ENCODE results near the gene TCP11X2.
"Not testable (repeated sequence)": the region's sequence is repeated elsewhere in the genome, so short reads cannot be mapped to it uniquely, and the experiment has no call there.

Gene TCP11X2

DNA sequence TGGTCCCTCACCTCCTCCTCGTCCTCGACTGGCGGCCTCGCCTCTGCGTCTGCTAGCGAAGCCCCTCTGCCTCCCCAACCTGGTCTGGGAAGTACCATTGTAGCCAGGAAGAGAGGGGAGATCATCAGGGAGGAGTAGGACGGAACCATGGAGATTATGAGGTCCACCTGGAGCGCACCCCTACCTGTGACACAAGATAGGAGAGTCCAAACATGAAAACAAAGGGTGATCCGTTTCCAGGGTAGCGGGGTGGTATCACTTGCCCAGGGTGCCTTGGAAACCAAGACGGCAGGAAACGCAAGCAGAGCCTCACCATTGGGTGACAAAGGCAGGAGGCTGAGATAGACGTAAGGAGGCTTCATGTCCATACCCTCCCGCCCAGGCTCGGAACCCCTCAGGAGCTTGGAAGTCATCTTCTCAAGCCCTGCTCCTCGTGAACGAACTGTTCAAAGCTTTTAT is at the start of gene TCP11X2:
TCP11X2 (minus strand) TSS at position 51 of the 459 bp plus-strand sequence.
- DNase-seq (ENCODE audit: low read depth in 2 of 2): not testable (repeated sequence)

DNA sequence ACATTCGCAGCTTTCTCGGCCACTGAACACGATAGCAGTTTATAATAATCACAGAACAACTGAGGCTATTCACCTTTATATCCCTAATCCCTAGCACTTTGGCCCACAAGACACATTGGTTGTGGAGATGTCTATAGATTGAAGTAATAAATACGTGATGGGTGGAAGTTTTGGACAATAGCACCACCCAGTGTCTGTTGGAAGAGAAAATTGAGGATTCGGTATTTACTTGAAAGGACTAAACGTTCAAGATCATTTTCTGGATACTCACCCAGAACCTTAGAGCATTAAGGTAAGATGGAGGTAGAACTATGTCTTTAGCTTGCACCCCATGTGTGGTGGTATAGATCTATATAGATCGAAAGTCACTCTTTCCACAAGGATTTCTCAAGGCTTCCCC is 45.7 kb upstream of the TCP11X2 start:
- no peak for DNase-seq (ENCODE audit: low read depth in 2 of 2)

DNA sequence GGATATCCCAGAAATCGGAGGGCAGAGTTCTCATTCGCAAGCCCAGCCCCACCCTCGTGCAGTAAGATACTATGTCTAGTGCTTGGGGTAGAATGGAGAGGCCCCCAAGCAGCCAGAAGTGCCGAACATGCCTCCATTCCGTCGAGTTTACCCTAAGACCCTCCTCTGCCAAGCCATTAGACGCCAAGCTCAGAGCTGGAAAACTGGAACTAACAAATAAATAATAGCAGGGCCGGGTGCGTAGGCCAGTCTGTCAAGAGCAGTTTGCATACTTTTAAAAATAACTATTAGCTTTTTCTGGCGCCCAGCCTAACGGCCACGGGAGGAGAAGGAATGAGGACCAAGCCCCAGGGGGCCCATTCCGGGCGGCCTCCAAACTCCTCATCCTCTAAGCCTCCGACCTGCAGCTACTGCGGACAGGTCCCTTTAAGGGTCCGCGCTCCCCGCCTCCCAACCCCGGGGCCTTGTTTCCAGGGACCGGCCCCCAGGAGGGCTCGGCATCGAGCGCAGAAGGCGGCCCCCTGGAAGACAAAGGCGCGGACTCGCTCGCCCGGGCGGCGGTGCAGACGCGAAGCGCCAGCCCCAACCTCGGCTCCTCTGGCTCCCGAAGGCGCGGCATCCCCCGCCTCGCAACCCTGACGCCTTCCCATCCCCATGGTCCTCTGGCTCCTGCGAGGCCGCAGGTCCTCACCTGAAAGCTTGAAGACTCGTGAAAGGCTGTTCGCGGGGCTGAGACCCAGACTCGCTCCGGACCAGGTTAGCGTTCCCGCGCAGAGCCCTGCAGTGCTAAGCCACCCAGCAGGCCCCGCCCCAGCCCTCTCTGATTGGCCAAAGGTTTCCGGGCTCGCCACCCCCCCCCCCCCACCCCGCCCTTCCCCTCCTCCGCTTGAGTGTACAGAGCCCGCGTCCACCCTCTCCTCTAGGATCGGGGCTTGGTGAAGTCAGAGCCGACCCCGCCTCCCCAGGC is 44.6 kb upstream of the TCP11X2 start, which contains the start of gene TMSB15A:
TMSB15A (minus strand) TSS at position 765 of the 967 bp plus-strand sequence.
- DNase-seq (ENCODE audit: low read depth in 2 of 2): peak in 1 of 2 experiments; percentile 15

DNA sequence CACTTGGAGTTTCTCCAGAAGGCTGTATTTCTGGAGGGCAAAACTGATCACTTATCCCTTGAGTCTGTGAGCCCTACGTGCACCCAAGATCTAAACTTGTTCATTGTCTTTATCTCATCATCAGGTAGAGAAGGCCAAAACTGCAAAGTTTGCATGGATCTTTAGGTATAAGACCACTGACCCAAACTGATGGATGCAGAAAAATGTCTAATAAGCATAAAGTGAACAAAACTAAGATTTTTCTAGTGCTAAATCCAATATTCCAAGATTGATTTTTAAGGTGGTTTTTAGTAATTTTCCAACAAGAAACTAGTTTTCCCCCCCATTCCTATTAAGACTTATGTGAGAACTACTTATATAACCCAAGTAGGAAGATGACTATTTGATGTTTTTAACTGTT is 42.9 kb upstream of the TCP11X2 start:
- DNase-seq (ENCODE audit: low read depth in 2 of 2): no peak

DNA sequence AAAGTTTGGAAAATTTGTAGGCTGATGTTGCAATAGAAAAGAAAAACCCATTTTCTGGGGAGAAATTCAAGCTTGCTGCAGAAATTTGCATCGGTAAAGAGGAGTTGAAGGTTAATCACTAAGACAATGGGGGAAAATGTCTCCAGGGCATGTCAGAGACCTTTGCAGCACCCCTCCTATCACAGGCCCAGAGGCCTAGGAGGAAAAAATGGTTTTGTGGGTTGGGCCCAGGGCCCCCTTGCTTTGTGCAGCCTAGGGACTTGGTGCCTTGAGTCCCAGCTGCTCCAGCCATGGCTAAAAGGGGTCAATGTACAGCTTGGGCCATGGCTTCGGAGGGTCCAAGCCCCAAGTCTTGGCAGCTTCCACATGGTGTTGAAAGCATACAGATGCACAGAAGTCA is 27.1 kb upstream of the TCP11X2 start:
- no peak for DNase-seq (ENCODE audit: low read depth in 2 of 2)

DNA sequence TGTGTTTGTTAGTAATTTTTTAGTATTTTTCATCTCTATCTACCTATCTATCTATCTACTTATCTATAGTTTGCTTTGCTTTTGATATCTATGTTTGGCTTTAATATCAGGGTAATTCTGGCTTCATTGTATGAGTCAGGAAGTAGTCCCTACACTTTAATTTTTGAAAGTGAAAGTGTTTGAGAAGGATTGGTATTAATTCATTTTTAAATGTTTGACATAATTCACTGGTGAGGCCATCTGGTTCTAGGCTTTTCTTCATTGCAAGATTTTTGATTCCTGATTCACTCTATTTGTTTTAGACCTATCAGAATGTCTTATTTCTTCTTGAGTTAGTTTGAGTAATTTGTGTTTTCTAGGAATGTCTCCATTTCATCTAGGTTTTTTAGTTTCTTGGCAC is 20.2 kb upstream of the TCP11X2 start:
- DNase-seq (ENCODE audit: low read depth in 2 of 2): no peak

DNA sequence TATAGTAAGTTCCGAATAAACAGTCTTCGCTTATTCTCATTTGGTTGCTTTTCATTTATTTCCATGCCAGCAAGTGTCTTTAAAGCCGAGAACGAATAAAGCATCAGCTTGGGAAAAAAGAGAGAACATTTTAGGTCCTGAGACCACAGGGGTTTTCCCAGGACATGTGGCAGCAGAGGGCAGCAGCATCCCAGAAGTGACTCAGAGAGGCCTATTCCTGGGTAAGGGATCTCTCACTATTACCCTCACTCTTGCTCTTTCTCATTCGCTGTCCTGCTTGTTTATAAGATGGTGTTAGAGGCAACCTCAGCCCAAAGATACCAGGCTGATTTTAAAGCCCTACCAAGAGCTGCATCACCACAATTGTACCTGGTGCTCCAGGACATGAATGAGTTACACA is 7.2 kb upstream of the TCP11X2 start:
- DNase-seq (ENCODE audit: low read depth in 2 of 2): not testable (repeated sequence)

DNA sequence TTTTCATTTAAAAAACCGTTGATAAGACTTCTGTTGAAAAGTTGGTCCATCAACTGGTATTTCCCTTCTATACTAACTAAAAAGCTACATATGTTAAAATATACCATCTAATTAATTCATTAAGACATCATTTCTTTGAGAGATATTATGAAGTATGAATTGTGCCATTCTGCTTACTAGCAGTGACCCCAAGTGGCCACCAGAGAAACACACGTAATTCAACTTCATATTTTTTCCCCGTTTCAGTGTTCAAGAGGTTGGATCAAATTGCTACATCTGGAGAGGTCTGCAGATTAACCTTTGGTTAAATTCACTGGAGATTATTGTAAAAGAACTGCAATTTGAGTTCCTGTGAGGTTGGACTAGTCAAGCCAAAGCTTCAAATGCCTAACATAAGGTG is 1.4 kb downstream of the TCP11X2 start:
- not testable (repeated sequence) for DNase-seq (ENCODE audit: low read depth in 2 of 2)

DNA sequence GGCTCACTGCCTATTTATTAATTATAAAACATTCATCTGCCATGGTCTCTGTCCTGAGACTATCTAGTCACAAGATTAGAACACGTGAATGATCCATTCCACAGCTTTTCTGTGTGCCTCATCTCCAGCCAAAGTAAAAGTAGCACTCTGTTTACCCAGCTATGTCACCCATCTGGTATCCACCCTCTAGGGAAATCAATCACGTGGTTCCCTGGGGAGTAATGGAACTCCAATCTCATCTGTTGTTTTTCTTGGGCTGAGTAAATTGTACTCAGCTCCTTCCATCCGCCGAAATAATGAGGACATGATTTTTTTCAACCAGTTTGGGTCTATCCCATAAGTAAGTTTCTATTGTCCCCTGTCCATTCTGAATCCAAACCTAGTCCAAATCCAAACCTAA is 13.0 kb downstream of the TCP11X2 start:
- not testable (repeated sequence) for DNase-seq (ENCODE audit: low read depth in 2 of 2)

DNA sequence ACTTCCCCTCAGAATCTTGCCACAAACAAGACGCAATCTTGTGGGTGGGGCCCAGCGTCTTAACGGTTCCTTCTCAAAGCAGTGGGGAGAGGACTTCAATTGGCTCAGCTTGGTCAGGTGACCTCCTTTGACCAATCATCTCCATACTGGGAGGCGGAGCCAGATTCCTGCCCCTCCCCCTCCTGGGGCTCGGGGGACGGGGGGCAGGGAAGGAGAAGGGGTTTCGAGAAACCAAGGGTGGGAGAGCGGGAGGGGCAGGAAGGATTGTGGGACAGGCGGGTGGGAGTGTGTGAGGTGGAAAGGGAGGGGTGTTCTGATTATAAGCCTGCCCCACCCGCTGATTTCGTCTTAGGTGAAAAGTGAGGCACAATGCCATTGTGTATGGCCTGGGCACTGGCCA is 31.7 kb downstream of the TCP11X2 start, which contains the start of gene NXF2B:
NXF2B (minus strand) TSS at position 101 of the 400 bp plus-strand sequence. CDS start 59,972 bp downstream, outside the sequence.
- DNase-seq (ENCODE audit: low read depth in 2 of 2): not testable (repeated sequence)

DNA sequence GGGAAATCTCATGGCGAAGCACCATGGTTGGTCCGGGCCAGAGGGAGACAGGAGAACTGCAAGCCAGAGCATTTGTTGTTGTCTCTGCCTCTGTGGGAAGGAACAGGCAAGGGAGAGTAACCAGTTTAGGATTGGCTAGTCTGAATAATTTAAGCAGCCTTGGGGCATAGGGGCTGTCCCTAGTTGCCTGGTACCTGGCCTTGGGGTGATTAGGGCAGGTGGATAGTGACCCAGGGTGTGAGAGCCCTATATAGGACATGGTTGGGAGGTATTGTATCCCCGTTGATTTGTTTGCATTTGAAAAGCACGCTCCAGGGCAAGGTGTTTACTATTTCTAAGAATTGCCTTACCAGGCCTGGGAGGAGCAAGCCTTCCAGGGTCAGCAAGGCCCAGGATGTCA is 57.1 kb downstream of the TCP11X2 start:
- DNase-seq (ENCODE audit: low read depth in 2 of 2): not testable (repeated sequence)

Measured in fibroblast of skin of left biceps (primary cell).